HEK293T (cell line): ENCODE measurements around the gene MND1.
"Not testable (repeated sequence)": the region's sequence is repeated elsewhere in the genome, so short reads cannot be mapped to it uniquely, and the experiment has no call there.

Experiments used
- CTCF ChIA-PET: fragments of 350-600 bp; formaldehyde crosslinking; extraction: SDS; loops from one replicate; lab custom pipeline; 2021; ENCODE audit warnings: antibody characterized with exemption, inconsistent platforms; lab: Yijun Ruan, JAX
- POLR2A ChIA-PET: fragments of 350-600 bp; formaldehyde crosslinking; extraction: SDS; loops from one replicate; lab custom pipeline; 2020; ENCODE audit warnings: antibody characterized with exemption, inconsistent platforms; lab: Yijun Ruan, JAX
- DNase-seq: peaks from one replicate; pipeline ENCODE4 v3.0.0; 2012; ENCODE audit warnings: mixed read lengths; ENCODE audit errors: extremely low spot score
- ARNT ChIP-seq: fragments of 450-650 bp; IDR thresholded peaks from 2 replicates; pipeline ENCODE4 v1.6.1; 2017; ENCODE audit warnings: mild to moderate bottlenecking
- BHLHE40 ChIP-seq: fragments of 450-650 bp; IDR thresholded peaks from 2 replicates; pipeline ENCODE4 v1.6.1; 2016; ENCODE audit warnings: mild to moderate bottlenecking, moderate library complexity, borderline replicate concordance
- CTBP1 ChIP-seq: fragments of 450-650 bp; IDR thresholded peaks from 2 replicates; pipeline ENCODE4 v1.6.1; 2016; ENCODE audit warnings: borderline replicate concordance
- ELF4 ChIP-seq: fragments of 450-650 bp; IDR thresholded peaks from 2 replicates; pipeline ENCODE4 v1.6.1; 2017; ENCODE audit warnings: antibody characterized with exemption
- FOXA1 ChIP-seq: fragments of 450-650 bp; IDR thresholded peaks from 2 replicates; pipeline ENCODE4 v1.6.1; 2016; ENCODE audit warnings: mild to moderate bottlenecking
- FOXK2 ChIP-seq: fragments of 450-650 bp; IDR thresholded peaks from 2 replicates; pipeline ENCODE4 v1.6.1; 2016; ENCODE audit warnings: mild to moderate bottlenecking
- FOXM1 ChIP-seq: fragments of 450-650 bp; IDR thresholded peaks from 2 replicates; pipeline ENCODE4 v1.6.1; 2017; ENCODE audit warnings: mild to moderate bottlenecking, borderline replicate concordance
- HDGF ChIP-seq: fragments of 450-650 bp; IDR thresholded peaks from 2 replicates; pipeline ENCODE4 v1.6.1; 2017; ENCODE audit warnings: antibody characterized with exemption, borderline replicate concordance
- L3MBTL2 ChIP-seq: fragments of 450-650 bp; conservative IDR thresholded peaks from 2 replicates; pipeline ENCODE4 v1.6.1; 2016; ENCODE audit warnings: mild to moderate bottlenecking
- LEF1 ChIP-seq: fragments of 450-650 bp; IDR thresholded peaks from 2 replicates; pipeline ENCODE4 v1.6.1; 2017; ENCODE audit warnings: mild to moderate bottlenecking, borderline replicate concordance
- NFRKB ChIP-seq: fragments of 450-650 bp; IDR thresholded peaks from 2 replicates; pipeline ENCODE4 v1.6.1; 2016; ENCODE audit warnings: mild to moderate bottlenecking, moderate library complexity
- PKNOX1 ChIP-seq: fragments of 450-650 bp; IDR thresholded peaks from 2 replicates; pipeline ENCODE4 v1.6.1; 2016
- SP1 ChIP-seq: fragments of 450-650 bp; IDR thresholded peaks from 2 replicates; pipeline ENCODE4 v1.6.1; 2017
- SUZ12 ChIP-seq: fragments of 450-650 bp; IDR thresholded peaks from 2 replicates; pipeline ENCODE4 v1.6.1; 2016; ENCODE audit warnings: mild to moderate bottlenecking
- TARDBP ChIP-seq: fragments of 450-650 bp; IDR thresholded peaks from 2 replicates; pipeline ENCODE4 v1.6.1; 2016
- ZNF384 ChIP-seq: fragments of 450-650 bp; IDR thresholded peaks from 2 replicates; pipeline ENCODE4 v1.6.1; 2016

Gene MND1

GRCh38 chr4:153452658-153453378 lies 108.3 kb downstream of the MND1 start:
- ChIA-PET CTCF (interaction anchor here (0.7 to 1.3 kb wide), 2 partner anchors 121 to 134 kb away, joined by 3 read pairs; no protein-coding TSS in a partner anchor), POLR2A (interaction anchor here (1.4 kb wide), 1 partner anchor 13 kb away, joined by 14 read pairs; the partner anchor contains the start of gene TMEM131L)
- no peak for TF ChIP-seq FOXA1
- TF ChIP-seq NFRKB: no peak
- no peak for DNase-seq

DNA sequence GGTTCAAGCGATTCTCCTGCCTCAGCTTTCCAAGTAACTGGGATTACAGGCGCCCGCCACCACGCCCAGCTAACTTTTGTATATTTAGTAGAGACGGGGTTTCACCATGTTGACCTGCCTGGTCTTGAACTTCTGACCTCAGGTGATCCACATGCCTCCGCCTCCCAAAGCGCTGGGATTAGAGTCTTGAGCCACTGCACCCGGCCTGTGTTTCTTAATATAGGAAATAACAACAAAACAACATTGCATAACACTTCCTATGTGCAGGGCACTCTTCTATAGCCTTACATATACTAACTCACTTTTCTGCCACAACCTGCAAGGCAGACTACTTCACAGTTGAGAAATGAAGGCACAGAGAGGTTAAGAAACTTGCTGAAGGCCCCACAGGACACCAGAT lies 108.9 kb downstream of the MND1 start:
- TF ChIP-seq ARNT: no peak
- TF ChIP-seq FOXA1: no peak
- TF ChIP-seq LEF1: no peak
- no peak for TF ChIP-seq CTBP1
- no peak for TF ChIP-seq ZNF384
- no peak for TF ChIP-seq L3MBTL2
- no peak for TF ChIP-seq FOXM1
- no peak for DNase-seq
- POLR2A ChIA-PET: no interaction called here
- CTCF ChIA-PET: no interaction called here

- TF ChIP-seq ELF4 (no peak), NFRKB (no peak), FOXM1 (no peak), TARDBP (no peak), L3MBTL2 (no peak), ARNT (no peak), ZNF384 (no peak), SP1 (no peak), FOXA1 (no peak), HDGF (no peak), SUZ12 (no peak)
- POLR2A ChIA-PET: no interaction called here
- no peak for DNase-seq
- CTCF ChIA-PET: no interaction called here
Measured at GRCh38 chr4:153458969-153459368, 114.5 kb downstream of the MND1 start.

DNA sequence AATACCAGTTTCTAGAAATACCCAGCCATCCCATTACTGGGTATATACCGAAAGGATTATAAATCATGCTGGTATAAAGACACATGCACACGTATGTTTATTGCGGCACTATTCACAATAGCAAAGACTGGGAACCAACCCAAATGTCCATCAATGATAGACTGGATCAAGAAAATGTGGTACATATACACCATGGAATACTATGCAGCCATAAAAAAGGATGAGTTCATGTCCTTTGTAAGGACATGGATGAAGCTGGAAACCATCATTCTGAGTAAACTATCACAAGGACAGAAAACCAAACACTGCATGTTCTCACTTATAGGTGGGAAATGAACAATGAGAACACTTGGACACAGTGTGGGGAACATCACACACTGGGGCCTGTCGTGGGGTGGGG lies 117.1 kb downstream of the MND1 start:
- POLR2A ChIA-PET, DNase-seq, CTCF ChIA-PET: not testable (repeated sequence)

DNA sequence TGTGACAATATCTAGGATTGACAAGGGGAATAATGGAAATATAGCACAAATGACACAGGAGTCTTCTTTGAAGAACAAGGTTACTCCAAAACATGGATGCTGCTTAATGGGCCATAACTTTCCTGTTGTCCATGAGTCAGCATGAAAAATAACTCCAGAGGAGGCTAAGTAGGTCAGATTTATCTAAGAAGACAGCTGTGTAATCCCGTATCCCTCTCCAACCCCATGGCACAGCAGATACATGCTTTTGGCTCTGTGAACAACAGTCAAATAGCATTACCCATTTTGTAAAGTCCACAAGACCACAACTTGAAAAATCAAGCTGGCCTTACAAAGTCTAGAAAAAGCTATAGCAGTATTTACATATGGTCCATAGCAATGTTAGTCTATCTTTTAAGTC lies 119.6 kb downstream of the MND1 start:
- no peak for TF ChIP-seq SUZ12
- no peak for TF ChIP-seq SP1
- no peak for TF ChIP-seq NFRKB
- no peak for TF ChIP-seq FOXK2
- no peak for TF ChIP-seq ELF4
- TF ChIP-seq ZNF384: no peak
- TF ChIP-seq HDGF: no peak
- no peak for TF ChIP-seq BHLHE40
- TF ChIP-seq CTBP1: no peak
- TF ChIP-seq FOXA1: no peak
- TF ChIP-seq TARDBP: no peak
- TF ChIP-seq ARNT: no peak
- no peak for TF ChIP-seq L3MBTL2
- no peak for TF ChIP-seq LEF1
- TF ChIP-seq PKNOX1: no peak
- CTCF ChIA-PET: no interaction called here
- POLR2A ChIA-PET: interaction anchor here (3.4 kb wide), 1 partner anchor 12 kb away, joined by 14 read pairs; no protein-coding TSS in a partner anchor
- DNase-seq: no peak
